ENCODE results near the gene CIT. TPM values are rescaled to one million over a fixed set of nuclear protein-coding genes. Genes with fewer than 3 reads are reported as not detected.

The CIT gene
- polyA plus RNA-seq, 3 donors, result 0.03 TPM; not detected in 2

DNA sequence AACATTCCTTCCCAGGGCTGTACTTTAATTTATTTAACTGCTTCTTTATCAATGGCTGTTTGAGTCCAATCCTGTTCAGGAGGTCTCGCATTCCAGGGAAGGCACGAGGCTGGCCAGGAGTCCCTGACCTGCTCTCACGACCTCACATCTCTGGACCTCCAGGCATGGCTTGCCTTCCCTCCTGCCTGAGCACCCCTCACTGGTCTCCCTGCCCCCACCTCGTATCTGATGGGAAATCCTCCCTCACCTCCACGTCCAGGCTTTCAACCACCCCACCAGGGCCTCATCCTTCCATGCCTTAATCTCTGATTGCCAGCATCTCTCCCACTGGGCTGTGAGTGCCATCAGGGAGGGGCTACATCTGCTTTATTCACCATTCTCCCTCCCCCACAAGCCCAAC, 180.2 kb downstream of the CIT start:
- no peaks in the 10 kb centered on the region for H3K9me3 Mint-ChIP-seq
- H3K27me3 Mint-ChIP-seq (ENCODE audit: low read depth in 3 of 3), result peaks cover 0 to 3% (median 0%) of the 10 kb centered on the region in 3 donors
- H3K4me3 Mint-ChIP-seq, result no peak overlapping the region
- H3K79me2 ChIP-seq (ENCODE audit: insufficient read depth, low read length), result no peaks in the 10 kb centered on the region
- no peaks in the 10 kb centered on the region for H3K9me3 ChIP-seq (replicated peaks in 1 of 2; ENCODE audit: control insufficient read depth in 1 of 2, insufficient read depth in 1 of 2, low read length in 2 of 2)
- intact Hi-C loops (cut with micrococcal nuclease), result no loop called here
- peaks cover 45 to 71% of the 10 kb centered on the region in 2 donors for H3K36me3 Mint-ChIP-seq
- H3K27ac Mint-ChIP-seq, result peak overlapping the region in 2 of 7 donors; percentile 2 to 48
- H3K4me2 ChIP-seq (replicated peaks; ENCODE audit: extremely low read depth, low read length, poor library complexity, severe bottlenecking), result no peak overlapping the region
- H3K4me3 ChIP-seq (replicated peaks in 1 of 3; ENCODE audit: low read depth in 2 of 3, low read length in 3 of 3), result no peak overlapping the region
- H3K9ac ChIP-seq (ENCODE audit: insufficient read depth, low read length, poor library complexity, severe bottlenecking), result no peak overlapping the region
- H3K36me3 ChIP-seq (replicated peaks in 1 of 2; ENCODE audit: control insufficient read depth in 1 of 2, insufficient read depth in 2 of 2, low read length in 2 of 2), result peaks cover 28 to 80% of the 10 kb centered on the region in 2 donors
- no peak for DNase-seq
- no peaks in the 10 kb centered on the region for H3K4me1 ChIP-seq (ENCODE audit: control insufficient read depth in 1 of 2, insufficient read depth in 2 of 2, low read length in 2 of 2)
- no peaks in the 10 kb centered on the region for H3K27me3 ChIP-seq (ENCODE audit: control insufficient read depth in 2 of 2, insufficient read depth in 2 of 2, low read length in 2 of 2)
- no peak overlapping the region for H3K27ac ChIP-seq (ENCODE audit: low read depth in 1 of 2, low read length in 2 of 2)
- TF ChIP-seq, protein P1, sequence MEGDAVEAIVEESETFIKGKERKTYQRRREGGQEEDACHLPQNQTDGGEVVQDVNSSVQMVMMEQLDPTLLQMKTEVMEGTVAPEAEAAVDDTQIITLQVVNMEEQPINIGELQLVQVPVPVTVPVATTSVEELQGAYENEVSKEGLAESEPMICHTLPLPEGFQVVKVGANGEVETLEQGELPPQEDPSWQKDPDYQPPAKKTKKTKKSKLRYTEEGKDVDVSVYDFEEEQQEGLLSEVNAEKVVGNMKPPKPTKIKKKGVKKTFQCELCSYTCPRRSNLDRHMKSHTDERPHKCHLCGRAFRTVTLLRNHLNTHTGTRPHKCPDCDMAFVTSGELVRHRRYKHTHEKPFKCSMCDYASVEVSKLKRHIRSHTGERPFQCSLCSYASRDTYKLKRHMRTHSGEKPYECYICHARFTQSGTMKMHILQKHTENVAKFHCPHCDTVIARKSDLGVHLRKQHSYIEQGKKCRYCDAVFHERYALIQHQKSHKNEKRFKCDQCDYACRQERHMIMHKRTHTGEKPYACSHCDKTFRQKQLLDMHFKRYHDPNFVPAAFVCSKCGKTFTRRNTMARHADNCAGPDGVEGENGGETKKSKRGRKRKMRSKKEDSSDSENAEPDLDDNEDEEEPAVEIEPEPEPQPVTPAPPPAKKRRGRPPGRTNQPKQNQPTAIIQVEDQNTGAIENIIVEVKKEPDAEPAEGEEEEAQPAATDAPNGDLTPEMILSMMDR (IDR thresholded peaks at IDR 0.05), result no peak
- no peaks in the 10 kb centered on the region for H4K20me1 ChIP-seq (ENCODE audit: insufficient read depth, low read length)
- no peak overlapping the region for H2AFZ ChIP-seq (ENCODE audit: insufficient read depth, low read depth, low read length, poor library complexity, severe bottlenecking)
- 86% methylated on average over 5 of the region's 5 CpGs for WGBS (ENCODE audit: insufficient coverage)
- H3K4me1 Mint-ChIP-seq, result peaks cover 5% of the 10 kb centered on the region

DNA sequence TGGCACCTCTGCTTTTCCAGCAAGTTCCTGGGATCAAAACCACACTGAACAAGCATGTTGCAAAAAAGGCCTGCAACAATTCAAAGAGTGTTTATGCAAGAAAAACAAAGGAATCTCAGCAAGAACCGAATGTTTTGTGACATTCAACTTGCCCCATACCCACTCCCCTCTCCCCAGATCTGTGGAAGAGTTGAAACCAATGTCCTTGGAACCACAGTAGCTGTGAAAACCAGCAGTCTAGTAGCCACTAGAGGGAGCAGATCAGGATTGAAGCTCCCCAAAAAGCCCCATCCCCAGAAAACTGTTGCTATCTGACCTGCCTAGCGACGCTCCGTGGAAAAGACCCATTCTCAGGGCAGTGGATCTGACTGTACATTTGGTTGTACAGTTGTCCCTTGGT, 182.1 kb downstream of the CIT start:
- Histone ChIP-seq H3K9me3 (replicated peaks in 1 of 2; ENCODE audit: control insufficient read depth in 1 of 2, insufficient read depth in 1 of 2, low read length in 2 of 2) (no peaks in the 10 kb centered on the region), H2AFZ (ENCODE audit: insufficient read depth, low read depth, low read length, poor library complexity, severe bottlenecking) (no peak overlapping the region), H3K79me2 (ENCODE audit: insufficient read depth, low read length) (no peaks in the 10 kb centered on the region), H4K20me1 (ENCODE audit: insufficient read depth, low read length) (no peaks in the 10 kb centered on the region), H3K4me1 (ENCODE audit: control insufficient read depth in 1 of 2, insufficient read depth in 2 of 2, low read length in 2 of 2) (no peaks in the 10 kb centered on the region), H3K9ac (ENCODE audit: insufficient read depth, low read length, poor library complexity, severe bottlenecking) (no peak overlapping the region), H3K4me2 (replicated peaks; ENCODE audit: extremely low read depth, low read length, poor library complexity, severe bottlenecking) (no peak overlapping the region), H3K27me3 (ENCODE audit: control insufficient read depth in 2 of 2, insufficient read depth in 2 of 2, low read length in 2 of 2) (no peaks in the 10 kb centered on the region), H3K4me3 (replicated peaks in 1 of 3; ENCODE audit: low read depth in 2 of 3, low read length in 3 of 3) (no peak overlapping the region), H3K36me3 (replicated peaks in 1 of 2; ENCODE audit: control insufficient read depth in 1 of 2, insufficient read depth in 2 of 2, low read length in 2 of 2) (peaks cover 20 to 83% of the 10 kb centered on the region in 2 donors), H3K27ac (ENCODE audit: low read depth in 1 of 2, low read length in 2 of 2) (no peak overlapping the region)
- no peaks in the 10 kb centered on the region for H3K27me3 Mint-ChIP-seq (ENCODE audit: low read depth in 3 of 3)
- no peaks in the 10 kb centered on the region for H3K9me3 Mint-ChIP-seq
- no peak overlapping the region for H3K4me3 Mint-ChIP-seq
- TF ChIP-seq, protein P1 (IDR thresholded peaks at IDR 0.05), result no peak
- no peak overlapping the region for H3K27ac Mint-ChIP-seq
- intact Hi-C loops (cut with micrococcal nuclease), result no loop called here
- no peak for DNase-seq
- peaks cover 5% of the 10 kb centered on the region for H3K4me1 Mint-ChIP-seq
- H3K36me3 Mint-ChIP-seq, result peaks cover 40 to 70% of the 10 kb centered on the region in 2 donors
- WGBS (ENCODE audit: insufficient coverage), result 86% methylated on average over 1 of the region's 4 CpGs
